Measurements from ENCODE around the gene TSPEAR. TPM values are rescaled to one million over a fixed set of nuclear protein-coding genes. Genes with fewer than 3 reads are reported as not detected.

The TSPEAR gene
- total RNA-seq, 2 experiments from 2014 or later, result not detected

DNA sequence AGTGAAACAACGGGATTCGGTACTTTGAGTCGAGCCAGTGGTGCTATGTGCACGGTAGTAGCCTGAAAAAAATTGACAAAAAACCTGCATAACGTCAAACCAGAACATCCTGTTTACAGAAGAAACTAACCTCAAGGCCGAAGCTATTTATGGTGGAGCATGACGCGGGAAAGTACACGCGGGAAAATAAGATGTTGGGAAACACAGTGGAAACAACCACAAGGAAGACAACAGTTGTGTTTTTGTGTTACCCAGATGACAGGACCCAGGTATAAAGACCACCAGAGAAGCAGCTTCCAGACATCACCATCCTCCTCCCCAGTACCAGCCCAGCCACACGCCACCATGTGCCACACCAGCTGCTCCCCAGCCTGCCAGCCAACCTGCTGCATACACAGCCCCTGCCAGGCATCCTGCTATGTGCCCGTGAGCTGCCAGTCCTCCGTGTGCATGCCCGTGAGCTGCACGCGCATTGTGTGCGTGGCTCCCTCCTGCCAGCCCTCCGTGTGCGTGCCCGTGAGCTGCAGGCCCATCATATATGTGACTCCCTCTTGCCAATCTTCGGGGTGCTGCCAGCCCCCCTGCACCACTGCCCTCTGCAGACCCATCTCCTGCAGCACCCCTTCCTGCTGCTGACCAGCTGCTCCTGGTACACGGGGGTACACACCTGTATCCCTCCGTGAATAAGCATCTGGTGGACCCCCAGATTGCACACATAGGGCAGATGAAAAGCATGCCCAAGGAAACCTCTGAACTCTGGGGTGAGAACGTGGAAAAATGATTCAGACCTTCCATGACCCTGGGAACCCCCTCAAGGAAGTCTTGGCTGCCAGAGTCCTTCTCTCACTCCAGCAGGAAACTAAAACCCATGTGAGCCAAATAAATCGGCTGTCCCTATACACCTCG, 53.5 kb downstream of the TSPEAR start, which contains the start of gene KRTAP12-3:
Gene KRTAP12-3 (plus strand): TSS at position 298 of the 906 bp plus-strand sequence. CDS start 48 bp downstream, at position 346.
- Mint-ChIP-seq H3K9me3 (peaks cover 38% of the 10 kb centered on the region), H3K27ac (peak within 1 kb of the TSS; percentile 87), H3K4me1 (ENCODE audit: low read depth) (peaks cover 62% of the 10 kb centered on the region), H3K27me3 (no peaks in the 10 kb centered on the region), H3K4me3 (peak within 1 kb of the TSS; percentile 43), H3K36me3 (ENCODE audit: low read depth) (peaks cover 28% of the 10 kb centered on the region)
- ATAC-seq (peak; percentile 61), DNase-seq (peak; percentile 40)
- intact Hi-C loops (cut with micrococcal nuclease), result no loop called here
- TF ChIP-seq, protein P1, sequence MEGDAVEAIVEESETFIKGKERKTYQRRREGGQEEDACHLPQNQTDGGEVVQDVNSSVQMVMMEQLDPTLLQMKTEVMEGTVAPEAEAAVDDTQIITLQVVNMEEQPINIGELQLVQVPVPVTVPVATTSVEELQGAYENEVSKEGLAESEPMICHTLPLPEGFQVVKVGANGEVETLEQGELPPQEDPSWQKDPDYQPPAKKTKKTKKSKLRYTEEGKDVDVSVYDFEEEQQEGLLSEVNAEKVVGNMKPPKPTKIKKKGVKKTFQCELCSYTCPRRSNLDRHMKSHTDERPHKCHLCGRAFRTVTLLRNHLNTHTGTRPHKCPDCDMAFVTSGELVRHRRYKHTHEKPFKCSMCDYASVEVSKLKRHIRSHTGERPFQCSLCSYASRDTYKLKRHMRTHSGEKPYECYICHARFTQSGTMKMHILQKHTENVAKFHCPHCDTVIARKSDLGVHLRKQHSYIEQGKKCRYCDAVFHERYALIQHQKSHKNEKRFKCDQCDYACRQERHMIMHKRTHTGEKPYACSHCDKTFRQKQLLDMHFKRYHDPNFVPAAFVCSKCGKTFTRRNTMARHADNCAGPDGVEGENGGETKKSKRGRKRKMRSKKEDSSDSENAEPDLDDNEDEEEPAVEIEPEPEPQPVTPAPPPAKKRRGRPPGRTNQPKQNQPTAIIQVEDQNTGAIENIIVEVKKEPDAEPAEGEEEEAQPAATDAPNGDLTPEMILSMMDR (IDR thresholded peaks at IDR 0.05), result no peak
- ChIA-PET CTCF (interaction anchor here (1.0 kb wide), 1 partner anchor 147 kb away, joined by 3 read pairs; no protein-coding TSS in a partner anchor), POLR2A (interaction anchor here (1.4 kb wide), 1 partner anchor 10 kb away, joined by 4 read pairs; no protein-coding TSS in a partner anchor)

GRCh38 chr21:44656868-44657267, 54.5 kb downstream of the TSPEAR start:
- DNase-seq (no peak), ATAC-seq (no peak)
- Mint-ChIP-seq H3K4me3 (no peak overlapping the region), H3K4me1 (ENCODE audit: low read depth) (peaks cover 62% of the 10 kb centered on the region), H3K27me3 (no peaks in the 10 kb centered on the region), H3K27ac (peak overlapping the region; percentile 87), H3K36me3 (ENCODE audit: low read depth) (peaks cover 28% of the 10 kb centered on the region), H3K9me3 (peaks cover 37% of the 10 kb centered on the region)
- intact Hi-C loops (cut with micrococcal nuclease), result no loop called here
- TF ChIP-seq, protein P1 (IDR thresholded peaks at IDR 0.05), result no peak
- ChIA-PET POLR2A (no interaction called here), CTCF (no interaction called here)

DNA sequence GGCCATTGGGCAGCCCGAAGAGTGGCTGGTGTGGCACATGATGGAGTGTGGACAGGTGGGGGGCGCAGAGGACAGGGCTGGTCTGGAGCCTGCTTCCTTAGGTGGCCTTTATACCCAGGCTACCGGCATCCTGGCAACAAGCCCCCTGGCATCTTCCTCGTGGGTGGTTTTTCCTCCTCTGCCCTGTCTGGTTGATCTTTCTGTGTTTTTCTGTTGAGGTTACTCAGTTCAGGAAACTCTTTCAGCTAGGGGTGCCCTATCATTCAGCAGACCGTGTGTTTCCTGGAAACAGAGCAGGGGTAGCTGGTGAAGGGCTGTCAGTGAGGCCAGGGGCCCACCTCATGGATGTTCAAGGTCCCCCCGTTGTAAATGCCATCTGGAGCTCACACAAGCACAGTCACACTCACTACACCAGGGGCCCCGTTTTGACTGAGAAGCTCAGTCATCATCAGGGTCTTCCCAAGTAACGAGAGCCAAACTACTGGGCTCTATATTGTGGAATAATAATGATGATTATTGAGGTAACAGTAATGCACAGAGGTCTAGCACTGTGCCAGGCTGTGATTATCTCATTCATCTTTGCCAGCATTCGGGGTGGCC, 56.7 kb downstream of the TSPEAR start, which contains the start of gene KRTAP12-4:
Gene KRTAP12-4 (minus strand): TSS at position 84 of the 600 bp plus-strand sequence. CDS start 45 bp downstream, at position 39.
- H3K36me3 Mint-ChIP-seq (ENCODE audit: low read depth), result peaks cover 28% of the 10 kb centered on the region
- ChIA-PET POLR2A (no interaction called here), CTCF (no interaction called here)
- DNase-seq (peak; percentile 15), ATAC-seq (peak; percentile 22)
- intact Hi-C loops (cut with micrococcal nuclease), result no loop called here
- no peak within 1 kb of the TSS for H3K4me3 Mint-ChIP-seq
- TF ChIP-seq, protein P1 (IDR thresholded peaks at IDR 0.05), result no peak
- no peaks in the 10 kb centered on the region for H3K27me3 Mint-ChIP-seq
- peaks cover 56% of the 10 kb centered on the region for H3K4me1 Mint-ChIP-seq (ENCODE audit: low read depth)
- peaks cover 37% of the 10 kb centered on the region for H3K9me3 Mint-ChIP-seq
- peak within 1 kb of the TSS; percentile 68 for H3K27ac Mint-ChIP-seq

- Mint-ChIP-seq H3K27ac (peak overlapping the region; percentile 58), H3K9me3 (peaks cover 37% of the 10 kb centered on the region), H3K4me3 (no peak overlapping the region), H3K36me3 (ENCODE audit: low read depth) (peaks cover 28% of the 10 kb centered on the region), H3K27me3 (no peaks in the 10 kb centered on the region), H3K4me1 (ENCODE audit: low read depth) (peaks cover 49% of the 10 kb centered on the region)
- DNase-seq (peak; percentile 54), ATAC-seq (no peak)
- ChIA-PET CTCF (interaction anchor here (0.8 kb wide), 1 partner anchor 159 kb away, joined by 3 read pairs; no protein-coding TSS in a partner anchor), POLR2A (no interaction called here)
- TF ChIP-seq, protein P1 (IDR thresholded peaks at IDR 0.05), result no peak
- intact Hi-C loops (cut with micrococcal nuclease), result no loop called here
Observed at GRCh38 chr21:44653656-44654575, 57.5 kb downstream of the TSPEAR start.
